ENCODE results near the gene CYP27A1. TPM values are rescaled to one million over a fixed set of nuclear protein-coding genes. Genes with fewer than 3 reads are reported as not detected.
A peak's percentile ranks its signal among the peaks of the same experiment; 100 is the strongest.
"Not testable (repeated sequence)": the region's sequence is repeated elsewhere in the genome, so short reads cannot be mapped to it uniquely, and the experiment has no call there.

Gene CYP27A1
- total RNA-seq, 2 donors from 2014 or later: 0.16 to 0.18 TPM

DNA sequence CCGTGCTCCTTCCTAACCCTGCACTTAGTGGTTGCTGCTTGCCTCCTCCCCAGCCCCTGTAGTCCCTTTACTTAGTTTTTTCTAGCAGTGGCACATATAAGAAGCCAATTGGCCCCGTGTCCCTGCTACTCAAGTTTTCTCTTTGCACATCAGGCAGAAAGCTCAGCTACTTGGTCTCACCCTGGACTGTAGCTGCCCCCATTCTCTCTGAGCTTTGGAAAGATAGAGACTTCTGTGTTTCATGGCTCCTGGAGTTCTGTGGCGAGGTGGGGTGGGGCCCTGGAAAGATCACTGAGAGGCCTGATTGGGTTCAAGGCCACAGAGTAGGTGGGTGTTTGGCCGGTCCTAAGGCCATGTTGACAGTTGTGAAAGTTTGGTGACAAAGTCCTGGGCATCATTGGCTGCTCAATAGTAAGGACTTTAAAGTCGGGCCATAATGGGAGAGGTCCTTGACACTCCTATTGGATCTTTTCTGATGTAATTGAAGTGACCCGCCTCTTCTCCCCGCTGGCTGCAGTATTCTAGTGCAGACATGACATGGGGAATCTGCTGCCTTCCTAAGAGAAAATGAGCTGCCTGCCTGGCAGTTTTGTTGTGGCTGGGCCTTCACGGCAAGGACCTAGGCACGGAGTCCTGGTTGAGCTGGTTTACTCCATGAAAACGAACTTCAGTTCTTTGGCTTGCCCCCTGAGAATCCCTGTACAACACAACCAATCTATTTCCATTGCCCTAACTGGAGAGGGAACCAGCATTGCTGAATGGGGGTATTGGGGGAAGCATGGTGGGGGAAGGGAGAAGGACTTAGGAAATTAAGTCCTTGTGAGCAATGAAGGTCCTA lies 26.2 kb upstream of the CYP27A1 start:
- Mint-ChIP-seq H3K27ac (peak overlapping the region in 1 of 2 donors; percentile 19), H3K36me3 (peaks cover 0 to 15% of the 10 kb centered on the region in 2 donors), H3K9me3 (no peaks in the 10 kb centered on the region)
- ATAC-seq (no peak), DNase-seq (ENCODE audit: low spot score in 2 of 2) (no peak)

DNA sequence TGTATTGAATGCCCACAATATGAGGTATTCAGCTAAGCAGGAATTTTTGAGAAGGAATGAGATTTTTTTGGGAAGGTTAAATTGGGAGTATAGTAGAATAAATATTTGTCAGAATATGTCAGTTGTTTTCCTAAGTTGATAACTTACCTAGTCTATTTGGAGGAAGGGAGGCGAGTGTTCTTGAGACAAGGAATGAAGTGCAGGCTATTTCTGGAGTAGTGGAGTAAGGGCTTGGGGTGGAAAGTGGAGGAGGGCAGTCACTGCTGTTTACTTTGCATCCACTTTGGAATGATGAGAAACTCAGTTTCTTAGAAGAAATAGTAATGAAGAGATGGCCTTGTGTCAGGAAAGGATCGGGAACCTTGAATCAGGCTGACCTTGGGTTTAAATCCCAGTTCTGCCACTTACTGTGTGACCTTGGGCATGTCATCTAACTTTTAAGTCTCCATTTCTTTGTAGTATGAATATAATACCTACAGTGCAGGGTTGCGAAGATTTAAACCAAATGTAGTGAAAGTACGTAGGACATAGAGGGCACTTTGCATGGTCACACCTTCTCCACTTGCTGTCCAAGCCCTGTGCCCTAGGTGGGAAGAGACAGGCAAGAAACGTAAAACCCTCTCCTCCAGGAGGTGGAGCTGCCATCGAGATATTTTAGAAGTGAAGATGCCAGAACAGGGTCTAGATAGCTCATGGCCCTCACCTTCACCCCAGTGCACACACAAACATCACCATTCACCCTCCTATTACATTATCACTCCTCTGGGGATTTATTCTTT lies 25.2 kb upstream of the CYP27A1 start:
- Mint-ChIP-seq H3K27ac (peak overlapping the region in 1 of 2 donors; percentile 29), H3K9me3 (no peaks in the 10 kb centered on the region), H3K36me3 (peaks cover 0 to 15% of the 10 kb centered on the region in 2 donors)
- DNase-seq (ENCODE audit: low spot score in 2 of 2) (no peak), ATAC-seq (no peak)

DNA sequence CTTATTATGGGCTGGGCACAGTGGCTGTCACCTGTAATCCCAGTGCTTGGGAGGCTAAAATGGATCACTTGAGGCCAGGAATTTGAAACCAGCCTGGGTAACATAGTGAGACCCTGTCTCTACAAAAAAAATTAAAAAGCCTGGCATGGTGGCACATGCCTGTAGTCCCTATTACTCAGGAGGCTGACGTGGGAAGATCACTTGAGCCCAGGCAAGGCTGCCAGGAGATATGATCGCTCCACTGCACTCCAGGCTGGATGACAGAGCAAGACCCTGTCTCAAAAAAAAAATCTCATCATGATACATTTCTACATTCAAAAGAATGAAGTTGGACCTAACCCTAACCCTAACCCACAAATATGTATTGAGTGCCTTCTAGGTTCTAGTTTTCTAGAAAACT lies 20.2 kb upstream of the CYP27A1 start:
- H3K27ac Mint-ChIP-seq: no peak overlapping the region
- ATAC-seq (no peak), DNase-seq (ENCODE audit: low spot score in 2 of 2) (no peak)
- no peaks in the 10 kb centered on the region for H3K9me3 Mint-ChIP-seq
- H3K36me3 Mint-ChIP-seq: no peaks in the 10 kb centered on the region

DNA sequence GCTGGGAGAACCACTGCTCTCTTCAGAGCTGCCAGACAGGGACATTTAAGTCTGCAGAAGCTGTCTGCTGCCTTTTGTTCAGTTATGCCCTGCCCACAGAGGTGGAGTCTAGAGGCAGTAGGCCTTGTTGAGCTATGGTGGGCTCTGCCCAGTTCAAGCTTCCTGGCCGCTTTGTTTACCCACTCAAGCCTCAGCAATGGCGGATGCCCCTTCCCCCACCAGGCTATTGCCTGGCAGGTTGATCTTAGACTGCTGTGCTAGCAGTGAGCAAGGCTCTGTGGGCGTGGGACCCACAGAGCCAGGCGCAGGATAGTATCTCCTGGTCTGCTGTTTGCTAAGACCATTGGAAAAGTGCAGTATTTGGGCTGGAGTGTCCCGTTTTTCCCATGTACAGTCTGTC lies 9.2 kb upstream of the CYP27A1 start:
- Mint-ChIP-seq H3K36me3 (peaks cover 17 to 32% of the 10 kb centered on the region in 2 donors), H3K9me3 (peaks cover 9 to 11% of the 10 kb centered on the region in 2 donors)
- DNase-seq (ENCODE audit: low spot score in 2 of 2); ATAC-seq; H3K27ac Mint-ChIP-seq: not testable (repeated sequence)

DNA sequence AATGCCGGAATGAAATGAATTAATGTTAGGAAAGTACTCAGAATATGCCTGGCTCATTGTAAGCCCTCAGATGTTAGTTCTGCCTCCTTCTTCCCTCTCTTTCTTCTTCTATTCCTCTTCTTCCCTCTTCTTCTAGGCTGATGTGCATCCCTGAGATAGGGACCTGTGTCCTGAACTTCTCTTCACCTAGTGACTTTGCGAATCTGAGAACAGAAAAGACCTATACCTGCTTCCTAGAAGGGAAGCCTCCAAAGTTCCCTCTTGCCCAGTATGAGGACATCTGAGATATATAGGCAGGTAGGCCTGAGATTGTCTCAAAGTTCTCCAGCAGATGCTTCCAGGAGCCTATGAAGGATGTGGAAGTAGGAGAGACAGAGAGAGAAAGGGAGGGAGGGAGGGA lies 8.1 kb upstream of the CYP27A1 start:
- peaks cover 9 to 11% of the 10 kb centered on the region in 2 donors for H3K9me3 Mint-ChIP-seq
- DNase-seq (ENCODE audit: low spot score in 2 of 2) (no peak), ATAC-seq (no peak)
- no peak overlapping the region for H3K27ac Mint-ChIP-seq
- peaks cover 20 to 39% of the 10 kb centered on the region in 2 donors for H3K36me3 Mint-ChIP-seq

DNA sequence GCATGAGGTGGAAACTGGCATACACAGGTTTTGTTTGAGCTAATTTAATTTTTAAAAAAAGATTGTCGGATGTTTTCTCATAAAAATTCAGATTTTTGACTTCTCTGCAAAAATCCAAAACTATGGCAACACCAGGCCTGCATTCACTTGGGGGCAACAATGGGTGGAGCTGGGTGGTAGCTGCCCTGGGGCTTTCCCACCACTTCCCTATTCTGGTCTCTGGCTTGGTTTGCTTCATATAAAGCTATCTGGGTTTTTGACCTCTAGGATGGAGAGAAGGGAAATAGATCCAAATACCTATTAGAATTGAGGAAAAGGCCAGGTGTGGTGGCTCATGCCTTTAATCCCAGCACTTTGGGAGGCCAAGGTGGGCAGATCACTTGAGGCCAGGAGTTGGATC lies 5.5 kb upstream of the CYP27A1 start:
- no peak for ATAC-seq
- no peak overlapping the region for H3K27ac Mint-ChIP-seq
- peaks cover 9 to 11% of the 10 kb centered on the region in 2 donors for H3K9me3 Mint-ChIP-seq
- H3K36me3 Mint-ChIP-seq: peaks cover 20 to 37% of the 10 kb centered on the region in 2 donors
- DNase-seq (ENCODE audit: low spot score in 2 of 2): no peak

DNA sequence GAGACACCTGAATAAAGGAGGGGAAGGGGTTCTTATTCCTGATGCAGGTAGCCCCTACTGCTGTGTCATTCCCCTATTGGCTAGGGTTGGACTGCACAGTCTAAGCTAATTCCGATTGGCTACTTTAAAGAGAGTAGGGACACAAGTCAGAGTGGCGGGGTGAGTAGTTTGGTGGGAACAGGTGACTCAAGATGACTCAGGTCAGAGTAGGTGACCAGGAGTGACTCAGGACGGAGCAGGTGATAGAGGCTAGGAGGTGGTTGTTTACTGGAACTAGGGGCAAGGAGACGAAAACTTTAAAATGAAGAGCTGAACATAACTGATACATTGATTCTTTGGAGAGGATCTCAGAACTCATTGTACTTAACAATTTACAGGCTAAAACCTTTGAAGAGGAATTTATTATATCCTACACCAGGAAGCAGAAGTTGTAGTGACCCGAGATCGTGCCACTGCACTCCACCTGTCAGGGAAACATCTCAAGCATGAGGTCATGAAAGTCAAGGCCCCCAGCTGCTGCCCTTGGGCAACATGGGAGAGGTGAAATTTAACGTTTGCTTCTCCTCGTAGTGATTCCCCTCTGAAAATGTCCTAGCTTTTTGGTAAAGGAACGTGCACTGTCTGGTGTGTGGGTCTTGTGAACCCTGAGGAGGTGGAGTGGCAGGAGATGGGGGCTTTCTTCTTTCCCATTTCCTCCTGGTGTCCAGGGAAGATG lies 4.5 kb upstream of the CYP27A1 start:
- Mint-ChIP-seq H3K27ac (no peak overlapping the region), H3K36me3 (peaks cover 20 to 36% of the 10 kb centered on the region in 2 donors), H3K9me3 (peaks cover 9 to 11% of the 10 kb centered on the region in 2 donors)
- no peak for ATAC-seq
- no peak for DNase-seq (ENCODE audit: low spot score in 2 of 2)

DNA sequence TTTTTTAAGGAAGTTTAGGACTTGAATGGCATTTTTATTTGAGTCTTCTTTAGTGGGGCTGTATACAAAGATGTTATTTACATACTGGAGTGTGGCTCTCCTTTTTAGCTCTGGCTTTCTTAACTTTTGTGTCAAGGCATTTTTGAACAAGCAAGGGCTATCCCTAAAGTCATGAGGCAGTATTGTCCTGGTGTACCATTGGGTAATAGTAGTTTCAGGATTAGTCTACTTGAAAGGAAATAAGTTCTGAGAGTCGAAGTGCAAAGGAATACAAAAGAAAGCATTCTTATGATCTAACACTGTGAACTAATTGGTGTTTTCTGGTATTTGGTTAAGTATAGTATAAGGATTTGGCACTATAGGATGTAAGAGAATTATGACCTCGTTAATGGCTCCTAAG lies 1.9 kb upstream of the CYP27A1 start:
- H3K36me3 Mint-ChIP-seq: peaks cover 20 to 31% of the 10 kb centered on the region in 2 donors
- H3K9me3 Mint-ChIP-seq: peaks cover 9 to 11% of the 10 kb centered on the region in 2 donors
- DNase-seq (ENCODE audit: low spot score in 2 of 2) (no peak), ATAC-seq (no peak)
- H3K27ac Mint-ChIP-seq: no peak overlapping the region

DNA sequence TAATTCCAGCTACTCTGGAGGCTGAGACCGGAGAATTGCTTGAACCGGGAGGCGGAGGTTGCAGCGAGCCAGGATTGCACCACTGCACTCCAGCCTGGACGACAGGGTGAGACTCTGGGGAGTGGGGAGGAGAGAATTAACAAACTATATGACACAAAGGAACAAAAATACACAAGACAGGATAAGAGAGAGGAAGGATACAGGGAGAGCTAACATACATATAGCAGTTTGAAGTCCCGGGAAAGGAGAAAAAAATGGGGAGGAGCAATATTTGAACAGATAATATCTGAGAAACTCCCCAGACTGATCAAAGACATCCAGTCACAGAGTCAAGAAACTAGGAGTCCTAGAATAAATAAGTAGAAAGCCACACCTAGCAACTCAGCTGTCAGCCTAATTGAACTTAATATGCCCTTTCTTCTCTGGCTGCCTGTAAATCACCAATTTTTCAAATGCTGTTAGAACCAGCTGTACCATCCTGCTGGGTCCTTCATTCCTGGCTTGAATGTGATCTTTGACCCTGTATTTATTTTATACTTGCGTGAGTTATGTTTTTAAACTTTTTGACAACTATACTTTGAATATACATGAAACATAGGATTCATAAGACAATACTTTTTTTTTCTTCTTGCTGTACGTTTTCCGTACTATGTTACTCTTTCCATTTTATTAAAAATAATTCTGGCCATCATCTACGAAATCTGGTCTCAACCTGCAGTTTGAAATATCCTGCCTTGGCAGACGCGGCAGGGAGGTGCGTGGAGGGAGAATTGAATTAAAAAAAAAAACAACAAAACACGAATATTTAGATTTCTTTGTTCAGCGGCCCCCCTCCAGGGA lies 876 bp upstream of the CYP27A1 start:
- Mint-ChIP-seq H3K36me3 (peaks cover 17 to 29% of the 10 kb centered on the region in 2 donors), H3K9me3 (peaks cover 7 to 9% of the 10 kb centered on the region in 2 donors), H3K27ac (no peak overlapping the region)
- no peak for DNase-seq (ENCODE audit: low spot score in 2 of 2)
- no peak for ATAC-seq

DNA sequence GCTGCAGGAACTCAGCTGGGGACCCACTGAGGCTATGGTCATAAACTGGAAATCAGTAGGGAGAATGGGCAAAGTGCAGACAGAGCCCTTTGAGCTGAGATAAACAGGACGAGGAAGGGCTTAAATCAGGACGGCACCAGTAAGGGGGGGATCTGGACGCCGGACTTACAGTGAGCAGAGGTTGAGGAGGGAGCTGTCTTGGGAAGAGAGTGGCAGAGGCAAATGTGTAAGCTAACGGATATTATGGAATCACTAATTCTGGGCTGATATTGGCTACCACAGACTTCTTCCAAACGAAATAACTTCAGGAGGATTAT lies 539 bp downstream of the CYP27A1 start:
- no peak for ATAC-seq
- no peak for DNase-seq (ENCODE audit: low spot score in 2 of 2)
- peaks cover 6 to 19% of the 10 kb centered on the region in 2 donors for H3K36me3 Mint-ChIP-seq
- peaks cover under 1% of the 10 kb centered on the region in 2 donors for H3K9me3 Mint-ChIP-seq
- H3K27ac Mint-ChIP-seq: no peak overlapping the region

DNA sequence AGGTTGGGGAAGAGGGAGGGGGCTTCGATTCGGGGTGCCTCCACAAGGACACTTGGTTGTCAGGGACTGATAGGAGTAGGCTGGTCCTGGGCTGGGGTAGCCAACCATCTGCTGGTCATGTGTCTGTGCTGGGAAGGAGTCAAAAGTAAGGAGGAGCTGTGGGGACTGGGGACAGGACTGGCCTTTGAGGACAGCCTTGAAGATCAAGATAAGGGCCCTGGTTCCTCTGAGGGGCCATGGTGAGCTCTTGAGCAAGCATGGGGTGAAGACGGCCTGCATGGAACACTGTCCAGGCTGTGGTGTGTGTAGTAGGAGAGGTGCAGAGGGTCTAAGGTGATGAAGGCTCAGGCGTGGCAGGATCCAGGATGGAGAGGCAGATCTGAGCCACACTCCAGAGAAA lies 1.7 kb downstream of the CYP27A1 start:
- H3K9me3 Mint-ChIP-seq: no peaks in the 10 kb centered on the region
- no peak for DNase-seq (ENCODE audit: low spot score in 2 of 2)
- no peak overlapping the region for H3K27ac Mint-ChIP-seq
- ATAC-seq: no peak
- H3K36me3 Mint-ChIP-seq: peaks cover 0 to 12% of the 10 kb centered on the region in 2 donors

DNA sequence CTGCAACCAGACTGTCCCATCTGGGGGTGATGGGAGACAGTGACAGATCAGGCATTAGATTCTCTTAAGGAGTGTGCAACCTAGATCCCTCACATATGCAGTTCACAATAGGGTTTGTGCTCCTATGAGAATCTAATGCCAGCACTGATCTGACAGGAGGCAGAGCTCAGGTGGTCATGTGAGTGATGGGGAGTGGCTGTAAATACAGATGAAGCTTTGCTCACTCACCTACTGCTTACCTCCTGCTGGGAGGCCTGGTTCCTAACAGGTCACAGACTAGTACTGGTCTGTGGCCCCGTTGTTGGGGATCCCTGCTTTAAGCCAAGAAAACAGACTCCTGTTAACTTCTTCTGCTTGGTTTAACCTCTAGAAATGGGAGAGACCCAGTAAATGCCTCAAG lies 3.2 kb downstream of the CYP27A1 start:
- H3K36me3 Mint-ChIP-seq: peaks cover 0 to 6% of the 10 kb centered on the region in 2 donors
- no peak for ATAC-seq
- no peak for DNase-seq (ENCODE audit: low spot score in 2 of 2)
- H3K9me3 Mint-ChIP-seq: no peaks in the 10 kb centered on the region
- H3K27ac Mint-ChIP-seq: no peak overlapping the region

DNA sequence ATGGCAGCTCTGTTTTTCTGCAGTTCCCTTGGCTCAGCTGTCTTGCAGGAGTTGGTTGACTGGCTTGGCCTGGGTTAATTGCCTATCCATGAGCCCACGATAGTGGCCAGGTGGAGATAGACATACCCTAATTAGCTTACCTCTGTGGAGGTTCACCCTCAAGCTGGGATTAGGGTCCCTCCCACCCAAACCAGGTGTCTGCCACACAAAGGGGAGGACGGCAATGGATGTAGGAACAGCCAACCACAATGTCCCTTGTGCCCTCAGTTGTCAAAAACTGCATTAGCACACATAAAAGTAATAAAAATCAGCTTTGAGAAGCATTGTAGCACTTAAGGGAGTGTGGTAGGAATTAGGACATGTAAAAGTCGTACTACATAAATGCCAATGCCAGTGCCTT lies 4.2 kb downstream of the CYP27A1 start:
- Mint-ChIP-seq H3K27ac (no peak overlapping the region), H3K36me3 (peaks cover 0 to 6% of the 10 kb centered on the region in 2 donors), H3K9me3 (no peaks in the 10 kb centered on the region)
- no peak for DNase-seq (ENCODE audit: low spot score in 2 of 2)
- ATAC-seq: no peak

DNA sequence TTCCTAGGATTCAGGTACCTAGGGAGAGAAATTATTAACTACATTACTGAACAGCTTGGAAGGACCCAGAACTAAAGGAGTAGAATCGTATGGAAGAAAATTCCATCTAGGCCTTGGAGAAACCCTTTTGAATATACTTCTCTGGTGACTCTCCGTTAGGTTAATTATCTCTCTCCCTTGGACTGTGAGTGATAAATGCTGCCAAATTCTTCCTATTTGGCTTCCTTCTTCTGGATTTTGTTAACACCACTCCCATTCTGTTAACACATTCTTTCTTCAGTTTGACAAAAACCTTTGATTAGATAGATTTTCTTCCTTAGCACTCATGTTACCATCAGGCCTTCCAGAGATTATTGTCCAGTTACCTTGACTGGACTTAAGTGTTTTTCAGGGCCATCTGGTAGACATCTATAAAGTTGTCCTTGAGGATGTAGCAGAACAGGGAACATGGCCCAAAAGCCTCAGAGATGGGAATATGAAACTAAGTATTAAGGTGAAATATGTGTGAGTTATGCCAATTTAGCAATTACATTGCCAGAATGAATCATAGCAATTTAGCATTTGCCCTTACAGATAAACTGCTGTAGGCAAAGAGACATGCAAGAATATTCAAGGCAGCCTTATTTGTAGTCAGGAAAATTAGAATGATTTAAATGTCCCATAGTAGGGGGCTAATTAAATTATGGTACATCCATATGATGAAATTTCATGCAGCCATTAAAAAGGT lies 6.7 kb downstream of the CYP27A1 start:
- ATAC-seq (no peak), DNase-seq (ENCODE audit: low spot score in 2 of 2) (no peak)
- H3K9me3 Mint-ChIP-seq: no peaks in the 10 kb centered on the region
- H3K36me3 Mint-ChIP-seq: no peaks in the 10 kb centered on the region
- H3K27ac Mint-ChIP-seq: no peak overlapping the region

DNA sequence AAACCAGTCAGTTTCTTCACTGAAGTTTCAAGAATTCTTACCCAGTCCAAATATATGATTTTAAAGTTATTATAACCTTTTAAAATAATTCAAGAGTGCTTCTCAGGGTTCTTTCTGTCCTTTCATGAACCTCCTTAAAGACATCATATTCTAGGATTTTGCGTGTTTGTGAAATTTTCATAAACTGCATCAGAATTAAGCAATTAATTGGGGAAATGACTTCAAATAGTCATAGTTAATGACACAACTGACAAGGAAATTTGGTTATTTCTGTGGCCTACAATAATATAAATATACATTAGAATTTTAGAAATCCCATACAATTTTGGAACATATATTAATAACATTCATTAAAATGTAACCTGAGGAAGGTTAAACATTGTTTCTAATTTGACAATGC lies 10.5 kb downstream of the CYP27A1 start:
- ATAC-seq (no peak), DNase-seq (ENCODE audit: low spot score in 2 of 2) (no peak)
- Mint-ChIP-seq H3K36me3 (no peaks in the 10 kb centered on the region), H3K9me3 (no peaks in the 10 kb centered on the region), H3K27ac (no peak overlapping the region)

DNA sequence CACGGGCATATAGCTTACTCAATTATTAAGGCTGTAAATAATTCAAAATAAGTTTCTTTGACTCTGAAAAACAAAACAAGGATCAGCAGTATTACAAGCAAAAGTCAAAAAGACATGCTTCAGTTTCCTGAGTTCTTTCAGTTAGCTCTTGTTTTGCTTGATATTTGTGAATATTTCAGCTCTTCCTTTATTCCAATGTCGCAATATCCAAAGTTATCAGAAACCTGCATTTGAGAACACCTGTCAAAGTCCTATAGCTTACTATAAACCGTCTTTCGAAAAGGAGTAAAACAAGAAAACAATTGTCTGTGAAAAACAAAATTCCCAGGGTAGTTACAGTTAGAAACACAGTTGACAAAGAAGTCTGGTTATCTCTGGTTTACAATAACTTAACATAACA lies 14.7 kb downstream of the CYP27A1 start:
- H3K36me3 Mint-ChIP-seq: no peaks in the 10 kb centered on the region
- no peaks in the 10 kb centered on the region for H3K9me3 Mint-ChIP-seq
- ATAC-seq: no peak
- DNase-seq (ENCODE audit: low spot score in 2 of 2): no peak
- H3K27ac Mint-ChIP-seq: no peak overlapping the region
